Vagina (tissue), 2 donors: ENCODE measurements around the gene MED17.

Experiments used
- CTCF ChIP-seq, 3 experiments: fragments of 450-650 bp in 2 of 3; fragments of 200-600 bp in 1 of 3; sonication (generic) in 1 of 3; IDR thresholded peaks; one replicate each; pipeline ENCODE4 v1.5.1; 2017 to 2019; ENCODE audit warnings: antibody characterized with exemption in 3 of 3, mild to moderate bottlenecking in 2 of 3, moderate library complexity in 2 of 3
- POLR2AphosphoS5 ChIP-seq, 2 donors: sonication (generic); formaldehyde crosslinking; IDR thresholded peaks; one replicate each; pipeline ENCODE4 v1.9.0; 2017; ENCODE audit warnings: antibody characterized with exemption in 2 of 2, mild to moderate bottlenecking in 2 of 2, low read depth in 1 of 2; ENCODE audit not compliant: insufficient read depth in 1 of 2

DNA sequence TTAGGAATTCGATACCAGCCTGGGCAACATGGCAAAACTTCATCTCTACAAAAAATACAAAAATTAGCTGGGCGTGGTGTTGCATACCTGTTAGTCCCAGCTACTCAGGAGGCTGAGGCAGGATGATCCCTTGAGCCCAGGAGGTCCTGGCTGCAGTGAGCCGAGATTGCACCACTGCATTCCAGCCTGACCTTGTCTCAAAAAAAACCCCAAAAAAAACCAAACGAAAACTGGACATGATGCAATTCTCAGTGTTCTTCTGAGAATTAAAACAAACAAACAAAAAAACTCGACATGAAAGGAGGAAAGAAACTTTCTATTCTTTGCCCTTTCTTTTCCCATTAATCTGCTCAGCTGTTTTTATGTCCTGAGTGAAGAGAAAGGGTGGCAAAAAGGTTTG lies 7.4 kb downstream of the MED17 start:
- TF ChIP-seq POLR2AphosphoS5 (IDR thresholded peaks at IDR 0.05; ENCODE audit: insufficient read depth in 1 of 2, low read depth in 1 of 2) (no peak), CTCF (IDR thresholded peaks at IDR 0.05) (no peak)
